Stimulated activated naive CD4-positive, alpha-beta T cell (primary cell): ENCODE results near the gene CDK19.
"Not testable (repeated sequence)": the region's sequence is repeated elsewhere in the genome, so short reads cannot be mapped to it uniquely, and the experiment has no call there.

Source experiments
- DNase-seq, 6 experiments: peaks; one replicate each; lab custom pipeline; 2025; lab: John Stamatoyannopoulos, UW

The CDK19 gene

DNA sequence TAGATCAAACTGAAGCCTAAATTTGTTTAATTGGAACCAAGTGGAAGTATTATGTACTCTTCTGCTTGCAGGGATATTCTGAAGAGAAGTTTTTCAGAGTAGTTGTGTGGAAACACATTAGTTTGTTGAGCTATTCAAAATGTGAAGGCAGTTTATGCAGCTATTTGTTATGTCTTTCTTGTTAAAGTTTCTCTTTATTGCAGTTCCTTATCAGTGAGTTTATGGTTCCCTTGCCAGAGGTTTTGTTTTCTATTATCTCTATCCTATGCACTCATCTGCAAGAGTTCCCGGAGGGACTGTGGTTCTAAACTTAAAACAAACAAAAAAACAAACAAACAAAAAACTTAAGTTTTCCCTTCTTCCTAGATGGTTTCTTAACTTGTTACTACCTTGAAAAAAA is 195.2 kb downstream of the CDK19 start:
- no peak for DNase-seq

GRCh38 chr6:110619275-110619908 is 195.9 kb downstream of the CDK19 start:
- no peak for DNase-seq

DNA sequence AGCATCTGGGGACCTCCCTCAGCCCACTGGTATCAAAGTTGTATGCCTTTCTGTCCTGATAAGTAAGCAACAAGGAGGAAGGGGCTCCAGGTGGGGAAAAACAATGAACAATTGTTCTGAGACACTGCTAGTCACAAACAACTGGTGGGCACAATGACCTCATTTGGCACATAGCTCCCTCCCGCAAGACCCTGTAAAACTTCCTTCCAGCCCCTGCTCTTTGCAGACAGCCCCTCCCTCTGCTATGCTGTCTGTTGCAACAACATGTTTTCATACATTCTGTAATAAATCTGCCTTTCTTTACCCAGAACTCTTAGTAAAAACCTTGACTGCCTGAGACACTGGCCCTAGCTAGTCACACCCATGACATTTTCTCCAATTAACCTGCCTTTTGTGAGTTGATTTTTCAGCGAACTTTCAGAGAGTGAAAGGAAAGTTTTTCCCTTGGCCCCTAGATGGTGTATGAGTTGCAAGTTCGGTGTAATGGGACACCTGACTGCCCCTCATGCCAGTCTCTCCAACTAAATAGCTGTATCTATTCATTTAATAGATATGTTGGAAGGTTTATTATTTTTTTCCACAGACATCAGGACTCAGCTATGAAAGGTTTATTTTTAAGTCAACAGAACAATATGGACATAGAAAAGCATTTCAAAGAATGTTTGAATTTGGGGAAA is 196.5 kb downstream of the CDK19 start:
- DNase-seq, result no peak

GRCh38 chr6:110617057-110617456 is 198.2 kb downstream of the CDK19 start:
- DNase-seq, result no peak

DNA sequence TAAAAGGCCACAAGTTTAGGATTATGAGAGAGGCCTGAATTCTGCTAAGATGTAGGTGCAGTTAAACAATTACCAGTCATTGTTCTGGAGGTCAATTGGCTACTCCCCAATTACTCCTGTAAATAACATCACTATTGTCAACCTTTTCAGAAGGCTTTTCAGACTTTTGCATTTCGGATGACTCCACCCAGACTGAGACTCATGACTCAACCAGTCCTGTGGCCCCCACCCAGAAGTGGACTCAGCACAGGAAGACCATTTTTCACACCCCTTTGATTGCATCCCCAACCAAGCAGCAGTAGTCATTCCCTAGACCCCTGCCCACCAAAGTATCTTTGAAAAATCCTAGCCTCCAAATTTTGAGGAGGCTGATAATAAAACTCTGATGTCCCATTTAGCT is 199.5 kb downstream of the CDK19 start:
- DNase-seq, result no peak

DNA sequence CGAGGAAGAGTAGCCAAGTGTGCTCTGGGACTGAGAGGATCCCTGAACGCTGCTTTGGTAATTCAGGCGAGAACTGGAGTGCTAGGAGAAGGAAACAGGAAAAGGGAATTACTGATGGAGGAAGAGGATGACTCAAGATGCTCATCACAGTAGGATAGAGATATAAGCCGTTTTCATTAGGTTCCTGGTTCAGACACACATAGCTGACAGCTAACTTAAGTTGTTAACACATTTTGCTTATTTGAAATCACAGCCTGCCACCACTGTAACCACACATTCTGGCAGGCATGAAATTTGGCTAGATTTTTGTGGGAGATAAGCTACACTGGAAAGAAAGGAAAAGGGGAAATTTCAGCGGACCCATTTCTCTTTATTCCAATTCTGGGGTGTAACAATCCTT is 200.7 kb downstream of the CDK19 start:
- DNase-seq, result no peak

- no peak for DNase-seq
Measured at GRCh38 chr6:110614106-110614505, 201.2 kb downstream of the CDK19 start.

- no peak for DNase-seq
Measured at GRCh38 chr6:110613356-110613755, 201.9 kb downstream of the CDK19 start.

DNA sequence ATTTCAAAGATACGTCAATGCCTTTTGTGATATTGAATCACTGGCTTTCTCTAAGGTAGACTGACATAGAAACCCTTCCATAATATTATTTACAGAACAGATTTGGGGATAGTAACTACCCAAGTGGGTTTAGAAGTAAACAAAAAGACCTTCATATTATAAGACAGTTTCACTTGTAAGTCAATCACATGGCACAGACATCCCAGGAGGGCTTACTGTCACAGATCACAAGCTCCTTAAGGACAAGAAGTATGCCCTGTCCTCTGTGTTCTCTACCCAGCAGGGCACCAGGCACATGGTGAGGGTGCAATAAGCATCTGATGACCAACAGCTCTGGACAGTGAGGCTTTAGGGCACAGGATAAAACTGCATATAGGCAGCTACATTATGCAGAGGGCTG is 203.0 kb downstream of the CDK19 start:
- no peak for DNase-seq

DNA sequence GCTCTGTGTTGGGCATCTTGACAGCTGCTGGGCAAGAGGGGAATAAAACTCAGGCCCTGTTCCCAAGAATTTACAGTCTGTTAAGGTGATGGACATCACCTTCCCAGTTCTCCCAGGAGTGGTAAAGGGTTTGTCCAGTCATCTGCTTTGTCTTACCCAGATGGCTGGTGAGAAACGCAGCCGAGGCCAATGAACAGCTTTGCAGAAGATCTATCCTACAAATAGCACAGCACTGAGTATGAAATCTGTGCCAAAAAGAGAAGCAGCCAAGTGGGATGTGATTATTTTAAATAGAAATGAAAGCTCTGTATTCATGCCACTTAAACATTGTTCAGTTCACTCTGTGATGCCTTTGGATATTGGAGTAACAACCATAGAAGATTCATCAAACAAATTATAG is 206.2 kb downstream of the CDK19 start:
- no peak for DNase-seq

GRCh38 chr6:110608151-110608550 is 207.1 kb downstream of the CDK19 start:
- no peak for DNase-seq

GRCh38 chr6:110606151-110606550 is 209.1 kb downstream of the CDK19 start:
- no peak for DNase-seq

DNA sequence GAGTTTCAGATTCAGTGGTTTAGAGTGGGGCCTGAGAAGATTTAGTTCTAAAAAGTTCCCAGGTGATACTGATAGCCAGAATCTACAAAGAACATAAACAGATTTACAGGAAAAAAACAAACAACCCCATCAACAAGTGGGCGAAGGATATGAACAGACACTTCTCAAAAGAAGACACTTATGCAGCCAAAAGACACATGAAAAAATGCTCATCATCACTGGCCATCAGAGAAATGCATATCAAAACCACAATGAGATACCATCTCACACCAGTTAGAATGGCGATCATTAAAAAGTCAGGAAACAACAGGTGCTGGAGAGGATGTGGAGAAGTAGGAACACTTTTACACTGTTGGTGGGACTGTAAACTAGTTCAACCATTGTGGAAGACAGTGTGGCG is 214.6 kb downstream of the CDK19 start:
- DNase-seq, result not testable (repeated sequence)

GRCh38 chr6:110597761-110598160 is 217.5 kb downstream of the CDK19 start:
- no peak for DNase-seq

GRCh38 chr6:110596354-110596753 is 218.9 kb downstream of the CDK19 start:
- no peak for DNase-seq

- no peak for DNase-seq
Measured at GRCh38 chr6:110595112-110595511, 220.2 kb downstream of the CDK19 start.

DNA sequence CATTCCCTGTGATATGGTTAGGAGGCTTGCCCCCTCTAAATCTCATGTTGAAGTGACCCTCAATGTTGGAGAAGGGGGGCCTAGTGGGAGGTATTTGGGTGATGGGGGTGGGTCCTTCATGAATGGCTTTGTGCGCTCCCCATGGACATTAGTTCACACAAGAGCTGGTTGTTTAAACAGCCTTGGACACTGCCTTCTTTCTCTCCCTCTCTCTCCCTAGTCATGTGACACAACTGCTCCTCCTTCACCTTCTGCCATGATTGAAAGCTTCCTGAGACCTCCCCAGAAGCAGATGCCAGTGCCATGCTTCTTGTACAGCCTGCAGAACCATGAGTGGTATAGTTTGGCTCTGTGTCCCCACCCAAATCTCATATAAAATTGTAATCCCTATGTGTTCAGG is 221.6 kb downstream of the CDK19 start:
- no peak for DNase-seq

DNA sequence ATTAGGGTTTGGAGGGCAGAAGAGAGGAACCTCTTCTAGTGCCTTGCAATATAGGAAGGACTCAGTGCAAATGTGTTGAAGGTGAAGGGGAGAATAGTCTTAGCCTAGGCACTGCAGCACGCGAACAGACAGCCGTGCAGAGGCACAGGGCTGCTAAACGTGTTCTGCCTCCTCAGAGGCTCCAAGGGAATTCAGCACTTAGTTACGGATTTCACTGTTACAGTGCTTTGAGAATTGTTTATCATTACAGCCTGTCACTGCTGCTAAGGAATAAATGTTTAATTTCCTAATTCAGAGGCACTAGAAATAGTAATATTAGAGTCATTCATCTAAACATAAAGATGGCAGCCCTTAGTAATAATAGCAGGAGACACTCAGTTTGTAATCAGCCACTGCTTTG is 222.5 kb downstream of the CDK19 start:
- DNase-seq, result no peak

- DNase-seq, result no peak
Measured at GRCh38 chr6:110590821-110591351, 224.4 kb downstream of the CDK19 start.

DNA sequence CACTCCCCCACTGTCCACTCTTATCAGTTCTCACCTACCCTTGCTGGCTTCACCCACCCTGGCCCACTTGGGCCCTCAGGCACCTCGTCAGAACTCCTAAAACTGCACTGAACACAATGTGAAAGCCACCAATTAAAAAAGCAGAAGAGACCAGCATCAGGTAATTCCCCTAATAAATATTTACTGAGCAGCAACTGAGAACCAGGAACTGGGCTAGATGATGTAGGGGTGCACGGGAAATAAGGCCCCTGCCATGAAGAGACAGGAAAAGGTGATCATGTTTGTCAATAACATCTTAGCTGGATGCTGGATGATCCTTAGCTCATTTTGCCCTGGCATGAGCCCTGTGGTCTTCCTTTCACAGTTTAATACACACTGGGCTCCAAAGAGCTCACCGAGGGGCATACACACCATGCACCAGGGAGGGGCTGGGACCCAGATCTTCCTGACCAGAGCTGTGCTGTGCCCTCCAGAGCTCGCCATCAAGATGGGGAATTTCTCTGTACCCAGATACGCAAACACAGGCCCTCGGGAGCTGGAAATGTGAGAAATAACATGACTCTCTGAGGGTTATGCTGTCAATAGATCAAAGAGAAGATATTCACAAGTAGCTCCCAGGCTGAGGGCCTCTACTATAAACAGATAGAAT is 225.3 kb downstream of the CDK19 start:
- no peak for DNase-seq

DNA sequence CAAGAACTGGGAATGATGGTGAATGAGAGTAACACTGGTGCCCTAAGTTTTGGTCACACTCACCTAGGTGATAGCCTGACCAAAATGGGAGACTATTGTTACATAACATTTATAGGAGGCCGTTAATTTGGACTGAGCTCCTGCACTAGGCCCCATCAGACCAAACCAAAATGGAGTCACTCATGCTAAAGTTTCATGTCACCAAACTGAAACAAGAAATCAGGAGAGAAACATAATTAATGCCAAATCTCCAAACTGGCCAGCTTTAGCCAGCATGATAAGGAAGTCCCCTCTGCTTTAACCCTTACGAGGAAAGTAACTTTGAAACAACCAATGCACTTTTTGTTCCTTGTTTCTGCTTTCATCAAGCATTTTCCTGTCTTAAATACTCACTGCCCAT is 227.9 kb downstream of the CDK19 start:
- no peak for DNase-seq

DNA sequence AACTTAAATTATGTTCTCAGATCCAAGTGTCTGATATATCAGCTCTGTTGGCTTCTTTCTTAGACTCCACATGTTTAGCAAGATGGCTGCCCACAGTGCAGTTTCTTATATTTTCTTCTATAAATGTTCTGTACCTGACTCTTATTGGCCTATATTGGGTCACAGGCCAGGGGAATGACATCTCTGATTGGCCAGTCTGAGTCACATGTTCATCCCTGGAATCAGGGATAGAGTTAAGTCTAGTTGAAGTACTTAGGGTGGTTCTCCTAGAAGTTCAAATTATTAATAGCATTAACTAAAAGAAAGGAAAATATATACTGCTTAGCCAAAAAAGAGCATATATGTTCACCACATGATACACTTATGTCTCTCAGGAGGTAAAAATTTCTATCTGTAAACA is 233.6 kb downstream of the CDK19 start:
- DNase-seq, result no peak

GRCh38 chr6:110577596-110578167 is 237.6 kb downstream of the CDK19 start:
- not testable (repeated sequence) for DNase-seq
